IPS-18c (cell line): ENCODE results near the gene CNPY3.
"Not testable (repeated sequence)": the region's sequence is repeated elsewhere in the genome, so short reads cannot be mapped to it uniquely, and the experiment has no call there.

Experiments
- H3K4me3 ChIP-seq: 2 replicates; pipeline ENCODE4 v1.7.0; 2013; ENCODE audit warnings: low read depth, mild to moderate bottlenecking, low read length, moderate library complexity; ENCODE audit not compliant: insufficient read depth
- H3K9me3 ChIP-seq: one replicate; pipeline ENCODE4 v1.6.1; 2013; ENCODE audit warnings: mild to moderate bottlenecking, low read length, moderate library complexity; ENCODE audit not compliant: control insufficient read depth, insufficient read depth

The CNPY3 gene

GRCh38 chr6:42940493-42941045 is 11.3 kb downstream of the CNPY3 start:
- no peaks in the 10 kb centered on the region for H3K9me3 ChIP-seq
- H3K4me3 ChIP-seq: no peak overlapping the region

- H3K9me3 ChIP-seq: not testable (repeated sequence)
These were observed 12.1 kb downstream of the CNPY3 start for GRCh38 chr6:42941356-42941755.

GRCh38 chr6:42942444-42942843 is 13.2 kb downstream of the CNPY3 start:
- Histone ChIP-seq H3K9me3 (no peaks in the 10 kb centered on the region), H3K4me3 (no peak overlapping the region)

More at GRCh38 chr6:42941356-42941755, 12.1 kb downstream of the CNPY3 start:
- H3K4me3 ChIP-seq: not testable (repeated sequence)

- H3K9me3 ChIP-seq: no peaks in the 10 kb centered on the region
- H3K4me3 ChIP-seq: no peak overlapping the region
These were observed 18.7 kb downstream of the CNPY3 start for GRCh38 chr6:42947950-42948349.

- Histone ChIP-seq H3K4me3 (no peak overlapping the region), H3K9me3 (no peaks in the 10 kb centered on the region)
These were observed 23.1 kb downstream of the CNPY3 start for GRCh38 chr6:42952389-42952788.

GRCh38 chr6:42954405-42954804 is 25.1 kb downstream of the CNPY3 start:
- not testable (repeated sequence) for H3K4me3 ChIP-seq, H3K9me3 ChIP-seq

- Histone ChIP-seq H3K9me3 (peaks cover 3% of the 10 kb centered on the region), H3K4me3 (no peak overlapping the region)
These were observed 28.8 kb downstream of the CNPY3 start for GRCh38 chr6:42958125-42958524.

- Histone ChIP-seq H3K4me3 (peak overlapping the region; percentile 76; the same call in 1 of the 2 replicates), H3K9me3 (peaks cover 3% of the 10 kb centered on the region)
These were observed 30.6 kb downstream of the CNPY3 start for GRCh38 chr6:42959917-42960242.

GRCh38 chr6:42960243-42961019 is 31.2 kb downstream of the CNPY3 start, which contains the start of gene GNMT:
Gene GNMT, plus strand, starts transcription at chr6:42960754. Its CDS starts 14 bp downstream, at chr6:42960768.
- Histone ChIP-seq H3K9me3 (peaks cover 3% of the 10 kb centered on the region), H3K4me3 (peak within 1 kb of the TSS; percentile 76)

- peak overlapping the region; percentile 76 for H3K4me3 ChIP-seq
- H3K9me3 ChIP-seq: peaks cover 3% of the 10 kb centered on the region
These were observed 31.8 kb downstream of the CNPY3 start for GRCh38 chr6:42961020-42961470.

GRCh38 chr6:42962096-42962495 is 32.8 kb downstream of the CNPY3 start:
- no peak overlapping the region for H3K4me3 ChIP-seq
- H3K9me3 ChIP-seq: peaks cover 3% of the 10 kb centered on the region

- Histone ChIP-seq H3K9me3 (peaks cover 3% of the 10 kb centered on the region), H3K4me3 (no peak overlapping the region)
These were observed 33.4 kb downstream of the CNPY3 start for GRCh38 chr6:42962502-42963178.

- H3K9me3 ChIP-seq: peaks cover 3% of the 10 kb centered on the region
- H3K4me3 ChIP-seq: no peak overlapping the region
These were observed 34.0 kb downstream of the CNPY3 start for GRCh38 chr6:42963179-42963854.

- Histone ChIP-seq H3K4me3 (no peak overlapping the region), H3K9me3 (peaks cover 3% of the 10 kb centered on the region)
These were observed 34.8 kb downstream of the CNPY3 start for GRCh38 chr6:42963855-42964605.

- Histone ChIP-seq H3K9me3 (no peaks in the 10 kb centered on the region), H3K4me3 (no peak overlapping the region)
These were observed 37.3 kb downstream of the CNPY3 start for GRCh38 chr6:42966571-42966970.

- no peak overlapping the region for H3K4me3 ChIP-seq
- H3K9me3 ChIP-seq: no peaks in the 10 kb centered on the region
These were observed 37.9 kb downstream of the CNPY3 start for GRCh38 chr6:42967228-42967627.

- H3K4me3 ChIP-seq: no peak overlapping the region
- no peaks in the 10 kb centered on the region for H3K9me3 ChIP-seq
These were observed 38.9 kb downstream of the CNPY3 start for GRCh38 chr6:42968126-42968701.
